ENCODE measurements around the gene CDH3. TPM values are rescaled to one million over a fixed set of nuclear protein-coding genes. Genes with fewer than 3 reads are reported as not detected.
A peak's percentile ranks its signal among the peaks of the same experiment; 100 is the strongest.

Gene CDH3
- total RNA-seq, 1 donor = 0.27 TPM

DNA sequence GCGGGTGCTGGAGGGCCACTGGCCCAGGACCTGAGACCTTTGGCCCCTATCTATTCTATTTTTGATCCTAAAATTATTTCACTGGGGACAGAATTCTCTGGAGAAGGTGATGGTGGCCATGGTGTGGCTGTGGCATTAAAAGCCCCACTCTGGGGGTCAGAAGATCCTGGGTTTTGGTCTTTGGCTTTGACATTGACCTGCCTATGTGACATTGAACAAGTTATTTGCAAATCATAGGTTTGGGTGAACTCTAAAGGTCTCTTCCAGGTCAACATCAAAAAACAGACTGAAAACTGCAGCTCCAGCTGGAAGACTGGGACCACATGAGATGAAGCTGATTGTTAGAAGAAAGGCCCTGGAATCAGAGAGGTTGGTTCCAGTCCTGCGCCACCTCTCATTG, 89.7 kb downstream of the CDH3 start:
- DNase-seq (ENCODE audit: low read depth in 2 of 3, low spot score in 2 of 3) = no peak

GRCh38 chr16:68736561-68736960, 91.5 kb downstream of the CDH3 start:
- no peak for DNase-seq (ENCODE audit: low read depth in 2 of 3, low spot score in 2 of 3)

- peak in 2 of 3 donors; percentile 4 to 24 for DNase-seq (ENCODE audit: low read depth in 2 of 3, low spot score in 2 of 3)
Observed at GRCh38 chr16:68737046-68737729, 92.1 kb downstream of the CDH3 start, which contains the start of gene CDH1. Gene CDH1, plus strand, starts transcription at chr16:68737292. Its CDS starts 124 bp downstream, at chr16:68737416.

DNA sequence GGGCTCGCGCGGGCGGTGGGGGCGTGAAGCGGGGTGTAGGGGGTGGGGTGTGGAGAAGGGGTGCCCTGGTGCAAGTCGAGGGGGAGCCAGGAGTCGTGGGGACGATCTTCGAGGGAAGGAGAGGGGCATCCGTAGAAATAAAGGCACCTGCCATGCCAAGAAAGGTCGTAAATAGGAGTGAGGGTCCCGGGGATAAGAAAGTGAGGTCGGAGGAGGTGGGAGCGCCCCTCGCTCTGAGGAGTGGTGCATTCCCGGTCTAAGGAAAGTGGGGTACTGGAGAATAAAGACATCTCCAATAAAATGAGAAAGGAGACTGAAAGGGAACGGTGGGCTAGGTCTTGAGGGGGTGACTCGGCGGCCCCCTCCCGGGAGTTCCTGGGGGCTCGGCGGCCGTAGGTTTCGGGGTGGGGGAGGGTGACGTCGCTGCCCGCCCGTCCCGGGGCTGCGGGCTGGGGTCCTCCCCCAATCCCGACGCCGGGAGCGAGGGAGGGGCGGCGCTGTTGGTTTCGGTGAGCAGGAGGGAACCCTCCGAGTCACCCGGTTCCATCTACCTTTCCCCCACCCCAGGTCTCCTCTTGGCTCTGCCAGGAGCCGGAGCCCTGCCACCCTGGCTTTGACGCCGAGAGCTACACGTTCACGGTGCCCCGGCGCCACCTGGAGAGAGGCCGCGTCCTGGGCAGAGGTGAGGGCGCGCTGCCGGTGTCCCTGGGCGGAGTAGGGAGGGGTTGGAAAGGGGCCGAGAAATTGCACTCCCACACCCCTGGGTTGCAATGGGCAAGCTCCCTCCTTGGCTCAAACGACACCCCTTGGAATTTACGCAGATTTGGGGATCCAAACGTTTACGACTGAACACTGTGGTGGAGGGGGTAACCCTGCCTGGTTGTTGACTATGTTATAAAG, 92.9 kb downstream of the CDH3 start:
- DNase-seq (ENCODE audit: low read depth in 2 of 3, low spot score in 2 of 3) = no peak

DNA sequence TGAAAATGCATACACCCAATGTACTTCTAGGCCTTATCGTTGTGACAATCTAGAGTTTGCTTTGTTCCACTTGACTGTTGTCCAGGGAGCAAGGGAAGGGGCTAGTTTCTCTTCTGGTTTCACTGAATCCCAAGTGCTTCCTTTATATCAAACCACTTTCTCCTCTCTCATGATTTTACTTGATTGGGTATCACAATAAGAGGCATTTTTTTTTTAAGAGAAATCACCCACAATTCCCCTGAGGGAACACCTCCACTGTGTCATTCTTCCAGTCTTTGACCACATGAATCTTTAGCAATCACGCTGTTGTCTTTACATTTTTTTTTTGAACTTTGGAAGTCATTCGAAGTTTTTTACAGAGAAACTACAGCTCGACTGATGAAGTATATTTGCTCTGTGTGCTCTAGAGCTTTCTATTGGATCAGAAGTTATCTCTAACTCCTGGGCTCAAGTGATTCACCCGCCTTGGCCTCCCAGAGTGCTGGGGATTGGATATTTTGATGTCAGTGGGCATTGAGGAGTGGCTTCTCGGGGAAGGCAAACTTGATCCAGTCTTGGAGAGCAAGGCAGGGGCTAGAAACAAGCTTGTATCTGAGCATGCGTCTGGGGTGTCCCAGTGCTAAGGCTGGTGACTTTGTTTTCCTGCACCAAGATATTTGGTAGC, 95.0 kb downstream of the CDH3 start:
- no peak for DNase-seq (ENCODE audit: low read depth in 2 of 3, low spot score in 2 of 3)

- DNase-seq (ENCODE audit: low read depth in 2 of 3, low spot score in 2 of 3) = no peak
Observed at GRCh38 chr16:68740628-68741346, 95.7 kb downstream of the CDH3 start.

- DNase-seq (ENCODE audit: low read depth in 2 of 3, low spot score in 2 of 3) = no peak
Observed at GRCh38 chr16:68743664-68744063, 98.6 kb downstream of the CDH3 start.

- DNase-seq (ENCODE audit: low read depth in 2 of 3, low spot score in 2 of 3) = no peak
Observed at GRCh38 chr16:68744744-68745280, 99.7 kb downstream of the CDH3 start.

GRCh38 chr16:68746951-68747350, 101.8 kb downstream of the CDH3 start:
- no peak for DNase-seq (ENCODE audit: low read depth in 2 of 3, low spot score in 2 of 3)

DNA sequence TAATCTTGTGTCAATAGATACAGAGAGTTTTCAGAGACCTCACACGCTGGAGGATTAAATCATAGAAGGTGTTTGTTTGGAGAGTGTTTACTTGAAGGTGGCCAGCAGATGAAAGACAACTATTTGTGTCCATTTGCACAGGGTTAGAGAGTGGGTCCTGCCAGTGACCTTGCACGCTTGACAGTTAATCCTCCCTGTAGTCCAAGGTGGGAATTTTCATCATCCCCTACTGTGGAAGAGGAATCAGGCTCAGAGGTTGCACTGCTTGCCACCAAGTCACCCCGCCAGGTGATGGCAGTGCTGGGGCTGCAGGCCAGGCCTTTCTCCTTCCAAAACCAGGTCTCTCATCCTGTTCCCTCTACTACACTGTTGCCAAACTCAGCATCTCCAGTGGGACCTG, 104.3 kb downstream of the CDH3 start:
- DNase-seq (ENCODE audit: low read depth in 2 of 3, low spot score in 2 of 3) = no peak

Small RNAs within 50 kb of the gene (small RNA-seq; reads per million reads assigned to genes)
- gene HSPE1P5 (not detected), gene RF01233 (not detected), gene RNA5SP429 (not detected)

Other genes starting within 250 kb of the CDH3 start
- gene SMPD3, start 196.8 kb upstream of the CDH3 start, total RNA-seq = 0.54 TPM
- 29.1 TPM for gene ZFP90, start 106.0 kb upstream of the CDH3 start, total RNA-seq
- 1.1 TPM for gene CDH1, start 92.0 kb downstream of the CDH3 start, total RNA-seq
- gene TANGO6, start 198.2 kb downstream of the CDH3 start, total RNA-seq = 13.7 TPM